GM12891 (cell line): ENCODE data around the gene MORC1.

Experiments
- POLR2A ChIP-seq: IDR thresholded peaks from 2 replicates; pipeline ENCODE4 v1.6.1; 2011; ENCODE audit warnings: low read depth, low read length, control low read depth
- TAF1 ChIP-seq: IDR thresholded peaks from 2 replicates; pipeline ENCODE4 v1.6.1; 2011; ENCODE audit warnings: low read depth, low read length, control low read depth

GRCh38 chr3:109045271-109046040, 72.5 kb downstream of the MORC1 start:
- TF ChIP-seq POLR2A (no peak), TAF1 (no peak)
